ENCODE data around the gene TRPT1.

The TRPT1 gene

GRCh38 chr11:64211181-64211872 lies 14.7 kb downstream of the TRPT1 start:
- Mint-ChIP-seq H3K4me3 (no peak overlapping the region), H3K36me3 (ENCODE audit: low read depth) (peaks cover 30% of the 10 kb centered on the region), H3K27me3 (ENCODE audit: low read depth, poor library complexity) (peaks cover 4% of the 10 kb centered on the region), H3K9me3 (no peaks in the 10 kb centered on the region), H3K27ac (no peak overlapping the region), H3K4me1 (peaks cover 16% of the 10 kb centered on the region)
- no peak for DNase-seq
- TF ChIP-seq CTCF (IDR thresholded peaks at IDR 0.05) = no peak

- H3K36me3 Mint-ChIP-seq (ENCODE audit: low read depth) = peaks cover 28% of the 10 kb centered on the region
- H3K9me3 Mint-ChIP-seq = no peaks in the 10 kb centered on the region
- H3K27ac Mint-ChIP-seq = peak overlapping the region; percentile 35
- no peak for DNase-seq
- no peak overlapping the region for H3K4me3 Mint-ChIP-seq
- peaks cover 23% of the 10 kb centered on the region for H3K4me1 Mint-ChIP-seq
- TF ChIP-seq CTCF (IDR thresholded peaks at IDR 0.05) = no peak
- H3K27me3 Mint-ChIP-seq (ENCODE audit: low read depth, poor library complexity) = peaks cover 4% of the 10 kb centered on the region
Measured at GRCh38 chr11:64210301-64211020, 15.5 kb downstream of the TRPT1 start.

GRCh38 chr11:64209563-64209843 lies 16.5 kb downstream of the TRPT1 start:
- TF ChIP-seq CTCF (IDR thresholded peaks at IDR 0.05) = no peak
- Mint-ChIP-seq H3K9me3 (no peaks in the 10 kb centered on the region), H3K36me3 (ENCODE audit: low read depth) (peaks cover 21% of the 10 kb centered on the region), H3K4me1 (peaks cover 29% of the 10 kb centered on the region), H3K27me3 (ENCODE audit: low read depth, poor library complexity) (no peaks in the 10 kb centered on the region), H3K4me3 (no peak overlapping the region), H3K27ac (peak overlapping the region; percentile 61)
- DNase-seq = no peak

GRCh38 chr11:64208796-64209562 lies 17.0 kb downstream of the TRPT1 start:
- H3K36me3 Mint-ChIP-seq (ENCODE audit: low read depth) = peaks cover 23% of the 10 kb centered on the region
- peak overlapping the region; percentile 61 for H3K27ac Mint-ChIP-seq
- no peak for TF ChIP-seq CTCF (IDR thresholded peaks at IDR 0.05)
- H3K9me3 Mint-ChIP-seq = no peaks in the 10 kb centered on the region
- H3K4me1 Mint-ChIP-seq = peaks cover 35% of the 10 kb centered on the region
- H3K27me3 Mint-ChIP-seq (ENCODE audit: low read depth, poor library complexity) = no peaks in the 10 kb centered on the region
- H3K4me3 Mint-ChIP-seq = no peak overlapping the region
- DNase-seq = no peak

- Mint-ChIP-seq H3K27me3 (ENCODE audit: low read depth, poor library complexity) (no peaks in the 10 kb centered on the region), H3K36me3 (ENCODE audit: low read depth) (peaks cover 26% of the 10 kb centered on the region), H3K27ac (no peak overlapping the region), H3K9me3 (no peaks in the 10 kb centered on the region), H3K4me3 (no peak overlapping the region), H3K4me1 (peaks cover 42% of the 10 kb centered on the region)
- DNase-seq = no peak
- no peak for TF ChIP-seq CTCF (IDR thresholded peaks at IDR 0.05)
Measured at GRCh38 chr11:64208086-64208795, 17.7 kb downstream of the TRPT1 start.
